NCI-H748 treated with DMSO at 0.1 percent for 48 hours (cell line): Measurements from ENCODE around the gene MR1.

ENCODE experiments used
- DNase-seq: peaks from one replicate; lab custom pipeline; 2025; lab: John Stamatoyannopoulos, UW

Gene MR1

DNA sequence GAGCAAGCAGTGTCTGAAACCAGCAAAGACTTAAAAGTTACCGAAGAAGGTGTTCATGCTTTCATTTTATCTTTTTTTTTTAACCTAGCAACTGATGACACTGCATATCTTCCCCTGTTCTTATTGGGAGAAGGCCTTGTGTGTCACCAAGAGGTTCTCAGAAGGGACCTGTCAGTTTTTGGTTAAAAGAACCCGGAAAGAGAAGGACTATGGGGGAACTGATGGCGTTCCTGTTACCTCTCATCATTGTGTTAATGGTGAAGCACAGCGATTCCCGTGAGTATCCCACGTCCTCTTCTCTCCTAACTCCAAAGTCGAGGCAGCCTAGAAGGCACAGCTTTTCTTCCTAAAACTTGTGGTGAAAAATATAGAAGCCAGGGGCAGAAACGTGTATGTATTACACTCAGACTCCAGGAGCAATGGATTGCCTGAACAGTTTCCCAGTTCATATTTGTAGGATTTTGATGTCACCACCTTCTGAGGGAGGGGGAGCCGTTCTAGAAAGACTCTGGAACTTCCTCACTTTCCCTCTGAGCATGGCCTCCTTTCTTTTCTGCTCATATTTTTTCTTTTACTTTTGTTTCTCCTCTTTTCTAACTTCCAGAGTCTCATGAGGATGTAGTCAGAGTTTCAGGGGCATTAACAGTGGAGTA is at the start of gene MR1:
MR1 (plus strand) TSS at position 185 of the 653 bp plus-strand sequence; CDS start at position 210, 25 bp downstream.
- DNase-seq: no peak

DNA sequence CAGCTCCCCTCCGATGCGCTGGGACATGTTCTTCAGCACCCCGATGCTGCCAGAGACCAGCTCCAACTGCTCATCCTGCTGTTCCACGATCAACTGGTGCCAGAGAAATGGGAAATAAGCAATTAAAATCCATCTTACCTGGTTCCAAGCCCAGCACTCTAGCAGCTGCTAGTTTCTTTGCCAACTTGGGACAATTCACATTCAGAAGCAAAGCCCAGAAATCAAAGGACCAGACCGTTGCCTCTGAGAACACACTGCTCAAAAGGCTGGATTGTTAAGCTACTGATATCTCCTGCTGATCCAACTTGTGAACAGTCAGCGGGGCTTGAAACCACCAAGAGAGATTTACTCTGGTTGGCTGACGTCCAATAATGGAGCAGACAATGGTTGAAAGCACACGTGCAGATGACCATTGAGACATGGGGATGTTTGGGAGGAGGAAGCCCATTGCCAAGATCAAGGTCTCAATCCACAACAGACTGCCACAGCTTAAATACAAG is 45.5 kb upstream of the MR1 start:
- DNase-seq: no peak

DNA sequence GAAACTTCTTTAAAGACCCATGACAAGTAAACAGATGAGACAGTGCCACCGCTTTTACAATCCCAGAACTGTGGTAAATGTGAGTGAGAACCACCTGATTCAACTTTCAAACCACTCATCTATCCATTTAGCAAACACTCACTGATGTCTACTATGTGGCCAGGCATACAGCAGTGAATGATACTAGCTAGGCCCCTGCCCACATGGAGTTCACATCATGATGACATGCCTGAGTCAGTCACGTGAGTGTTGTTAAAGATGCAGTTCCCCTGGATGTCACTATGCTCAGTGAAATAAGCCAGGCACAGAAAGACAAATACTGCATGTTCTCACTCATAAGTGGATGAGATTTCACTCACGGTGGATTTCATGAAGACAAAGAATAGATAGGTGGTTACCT is 39.5 kb upstream of the MR1 start:
- no peak for DNase-seq

DNA sequence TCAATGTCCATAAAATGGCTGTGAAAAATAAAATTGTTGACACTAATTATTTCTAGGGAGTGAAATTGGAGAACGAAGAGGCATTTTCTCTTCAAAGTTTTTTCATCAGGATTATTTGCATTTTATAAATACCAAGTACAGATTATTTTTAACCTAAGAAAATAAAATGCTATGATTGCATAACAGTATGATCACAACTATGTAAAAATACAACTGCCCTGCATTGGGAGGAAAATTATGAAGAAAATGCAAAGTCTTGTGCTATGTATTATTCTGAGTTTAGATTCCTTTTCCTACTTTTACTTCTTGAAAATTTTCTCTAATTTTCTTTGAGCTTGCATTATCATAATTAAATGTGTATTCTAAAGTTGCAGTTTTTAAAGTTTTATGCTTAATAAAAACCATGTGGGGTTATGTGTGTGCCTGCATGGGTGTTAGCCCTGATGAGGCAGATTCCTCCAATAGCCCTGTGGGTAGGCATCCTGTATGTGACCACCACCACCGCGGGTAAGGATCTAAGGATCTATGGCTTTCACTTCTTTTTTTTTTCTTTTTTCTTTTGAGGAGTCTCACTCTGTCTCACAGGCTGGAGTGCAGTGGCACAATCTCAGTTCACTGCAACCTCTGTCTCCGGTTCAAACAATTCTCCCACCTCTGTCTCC is 35.8 kb upstream of the MR1 start:
- no peak for DNase-seq

DNA sequence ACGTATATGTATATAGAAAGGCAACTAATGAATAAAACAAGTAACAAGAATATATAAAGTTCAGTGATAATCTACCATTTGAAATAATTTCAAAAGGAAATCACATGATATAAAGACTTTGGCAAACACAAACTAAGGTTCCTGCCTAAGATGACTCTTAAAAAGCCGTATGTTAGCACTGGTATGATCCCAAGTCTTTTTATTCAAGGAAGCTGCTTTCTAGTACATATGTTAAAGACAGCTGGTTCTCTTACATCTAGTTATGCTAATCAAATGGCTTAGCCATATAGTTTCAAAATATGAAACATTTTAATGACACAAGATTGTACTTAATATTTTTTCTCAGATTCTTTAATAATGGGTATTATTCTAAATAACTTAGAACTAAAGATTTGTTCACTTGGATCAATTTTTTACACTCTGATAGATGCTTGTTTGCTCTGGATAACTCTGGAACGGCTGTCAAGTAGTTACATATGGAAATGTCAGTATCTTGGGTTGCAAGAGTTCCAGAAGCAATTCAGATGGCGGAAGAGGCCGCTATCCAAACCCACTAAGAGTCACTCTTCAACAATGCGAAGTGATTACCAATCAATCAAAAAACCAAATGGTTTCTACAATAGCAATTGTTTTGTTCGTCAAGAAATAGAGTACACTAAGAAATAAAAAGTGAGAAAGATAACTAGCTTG is 32.5 kb upstream of the MR1 start:
- DNase-seq: no peak

DNA sequence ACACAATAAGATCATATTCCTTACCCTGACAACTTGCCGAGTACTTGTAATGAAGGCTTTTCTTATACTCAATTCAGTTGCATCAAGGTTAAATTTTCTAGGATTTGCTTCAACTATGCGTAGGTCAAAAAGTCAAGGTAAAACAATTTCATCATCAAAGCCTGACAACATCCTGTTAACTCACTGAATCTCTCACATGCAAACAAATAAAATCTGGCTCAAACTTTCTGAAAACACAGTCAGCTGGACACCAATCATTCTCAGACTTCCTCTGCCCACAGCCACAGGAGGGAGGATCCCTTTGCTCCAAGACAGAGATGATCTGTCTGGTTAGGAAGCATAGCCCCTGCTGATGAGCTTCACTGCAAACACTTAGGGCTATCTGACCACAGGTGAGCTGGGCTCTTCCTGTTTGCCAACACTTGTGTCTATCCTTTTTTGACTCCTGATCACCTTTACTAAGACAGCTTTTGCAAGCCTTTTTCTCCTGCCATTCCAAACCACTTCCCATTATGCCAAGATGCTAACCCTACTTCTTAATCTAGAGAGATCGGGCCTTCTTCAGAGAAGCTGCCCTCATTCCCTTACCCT is 31.1 kb upstream of the MR1 start:
- DNase-seq: no peak

DNA sequence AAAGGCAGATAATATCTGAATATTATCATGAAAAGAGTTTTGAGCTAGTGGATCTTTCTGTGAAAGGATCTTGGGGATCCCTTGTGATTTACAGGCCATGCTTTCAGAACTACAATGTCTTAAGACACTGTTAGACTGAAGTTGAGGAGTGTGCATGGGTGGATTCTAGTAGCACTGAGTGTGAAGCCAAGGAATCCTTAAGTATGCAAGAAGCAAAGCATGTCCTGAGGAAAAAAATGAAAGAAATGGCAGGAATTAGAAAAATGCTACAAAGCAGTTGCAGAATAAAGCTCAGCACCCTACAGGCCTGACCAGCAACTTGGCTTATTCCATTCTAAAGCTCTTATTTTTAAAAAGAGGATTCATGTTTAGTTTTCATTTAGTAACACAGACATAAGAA is 23.0 kb upstream of the MR1 start:
- no peak for DNase-seq

DNA sequence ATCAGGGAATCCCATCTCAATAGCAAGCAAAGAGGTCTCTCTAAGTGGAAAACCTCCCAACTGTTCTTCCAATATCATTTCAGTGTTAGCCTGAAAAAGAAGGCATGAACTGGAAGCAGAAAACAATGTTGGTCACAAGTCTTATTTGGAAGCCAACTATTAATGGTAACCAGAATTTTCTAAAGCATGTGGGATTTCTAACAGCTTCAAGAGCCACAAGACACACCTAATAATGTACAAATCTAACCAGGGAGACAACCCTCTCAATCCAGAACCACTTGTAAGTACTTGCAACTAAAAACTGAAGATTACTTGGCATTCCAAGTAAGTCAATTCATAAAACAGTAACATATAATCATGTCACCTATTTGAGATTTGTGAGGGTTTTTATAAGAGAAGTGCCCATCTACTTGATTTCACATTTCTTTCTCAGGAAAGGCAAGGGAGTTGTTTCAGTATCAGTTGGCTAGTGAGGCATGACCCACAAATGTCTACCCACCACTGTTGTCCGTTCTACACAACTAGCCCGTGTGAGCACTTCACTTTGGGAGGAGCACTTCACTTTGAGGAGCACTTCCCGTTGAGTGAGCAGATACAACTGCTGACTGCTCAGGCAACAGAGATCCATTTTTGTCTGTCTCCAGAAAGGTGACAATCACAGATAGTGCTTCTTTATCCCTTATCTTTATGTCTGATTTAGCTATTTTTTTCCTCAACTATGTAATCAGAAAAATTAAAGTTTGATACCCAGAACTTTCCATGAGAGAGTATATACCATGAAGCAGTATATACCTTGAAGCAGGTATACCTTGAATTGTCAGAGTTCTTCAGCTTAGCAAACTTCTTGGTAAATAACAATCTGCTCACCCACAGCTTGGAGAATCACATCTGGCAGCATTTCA is 22.2 kb upstream of the MR1 start:
- no peak for DNase-seq

DNA sequence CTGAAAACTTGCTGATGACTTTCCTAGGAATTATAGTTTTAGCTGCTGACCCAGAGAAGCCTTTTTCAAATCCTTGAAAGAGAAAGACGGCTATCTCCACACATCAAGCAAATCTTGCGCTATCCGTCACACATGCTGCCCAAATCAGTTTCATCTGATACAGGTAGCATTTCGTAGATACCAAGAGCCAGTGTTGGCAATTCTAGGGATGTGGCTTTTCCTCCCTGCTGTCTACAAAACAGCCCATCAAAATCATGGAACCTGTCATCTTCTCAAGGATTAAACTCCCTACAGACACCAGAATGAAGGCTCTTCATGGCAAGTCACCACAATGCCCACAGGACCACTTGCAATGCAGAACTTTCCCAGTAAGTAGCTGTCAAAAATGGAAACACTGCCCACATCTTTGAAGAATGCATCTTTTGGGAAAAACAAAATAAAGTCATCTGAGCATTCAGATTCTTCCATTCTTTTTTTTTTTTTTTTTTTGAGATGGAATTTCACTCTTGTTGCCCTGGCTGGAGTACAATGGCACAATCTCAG is 21.5 kb upstream of the MR1 start:
- no peak for DNase-seq

DNA sequence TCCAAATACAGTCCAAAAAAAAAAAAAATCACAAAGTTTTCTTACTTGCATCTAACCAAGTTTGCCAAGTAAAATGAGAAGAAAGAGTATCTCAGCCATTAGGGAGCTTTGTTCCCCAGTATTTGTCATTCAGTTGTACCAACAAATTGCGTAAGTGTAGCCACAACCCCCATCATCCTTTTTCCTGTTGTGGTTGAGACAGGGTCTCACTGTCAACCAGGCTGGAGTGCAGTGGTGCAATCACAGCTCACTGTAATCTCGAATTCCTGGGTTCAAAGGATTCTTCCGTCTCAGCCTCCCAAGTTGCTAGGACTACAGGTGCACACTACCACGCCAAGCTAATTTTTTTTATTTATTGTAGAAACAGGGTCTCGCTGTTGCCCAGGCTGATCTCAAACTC is 20.6 kb upstream of the MR1 start:
- DNase-seq: no peak

DNA sequence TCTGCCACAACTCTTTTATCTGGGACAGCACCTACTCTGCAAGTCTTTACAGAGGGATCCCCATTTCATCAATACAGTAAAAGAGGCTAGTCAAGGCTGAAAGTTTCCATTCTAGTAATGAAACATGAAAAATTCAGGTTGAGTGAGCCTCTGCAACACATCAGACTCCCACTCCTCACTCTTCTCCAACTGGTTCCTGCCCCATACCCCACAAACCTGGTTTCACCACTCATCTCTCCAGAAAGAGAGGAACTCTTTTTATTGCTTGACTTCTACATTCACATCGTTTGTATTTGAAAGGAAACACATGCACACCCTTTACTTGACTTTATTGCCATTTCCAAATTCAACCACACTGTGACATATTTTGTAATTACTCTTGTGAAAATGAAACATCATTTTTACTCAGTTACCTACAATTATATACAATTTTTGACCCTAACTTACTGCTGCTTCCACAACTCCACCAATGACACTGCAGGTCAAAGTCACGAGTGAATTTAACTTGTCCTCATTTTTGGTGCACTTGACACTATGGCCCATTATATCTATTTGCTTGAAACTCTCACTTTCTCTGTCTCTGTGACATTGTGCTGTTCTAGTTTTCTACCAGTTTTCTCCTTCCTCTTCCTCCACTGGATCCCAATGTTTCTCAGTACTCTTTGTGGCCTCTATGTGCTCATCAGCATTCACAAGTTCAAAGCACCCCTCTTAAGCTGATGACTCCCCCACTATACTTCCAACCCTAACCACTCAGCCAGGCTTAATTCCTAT is 19.1 kb upstream of the MR1 start:
- no peak for DNase-seq

DNA sequence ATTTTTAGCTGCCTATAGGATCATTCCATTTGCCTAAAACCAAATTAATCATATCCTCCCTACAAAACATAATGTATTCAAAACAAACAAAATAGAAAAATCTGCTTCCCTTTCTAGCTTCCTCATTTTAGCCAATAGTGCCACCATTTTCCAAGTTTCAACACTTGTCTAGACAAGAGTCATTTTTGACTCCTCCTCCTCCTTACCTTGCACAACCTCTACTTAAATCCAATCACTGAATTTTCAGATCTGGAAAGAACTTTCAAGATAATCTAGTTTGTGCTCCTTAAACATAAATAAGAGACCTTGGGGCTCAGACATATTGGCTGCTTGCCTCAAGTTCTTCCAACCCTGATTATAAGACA is 18.6 kb upstream of the MR1 start:
- DNase-seq: no peak

DNA sequence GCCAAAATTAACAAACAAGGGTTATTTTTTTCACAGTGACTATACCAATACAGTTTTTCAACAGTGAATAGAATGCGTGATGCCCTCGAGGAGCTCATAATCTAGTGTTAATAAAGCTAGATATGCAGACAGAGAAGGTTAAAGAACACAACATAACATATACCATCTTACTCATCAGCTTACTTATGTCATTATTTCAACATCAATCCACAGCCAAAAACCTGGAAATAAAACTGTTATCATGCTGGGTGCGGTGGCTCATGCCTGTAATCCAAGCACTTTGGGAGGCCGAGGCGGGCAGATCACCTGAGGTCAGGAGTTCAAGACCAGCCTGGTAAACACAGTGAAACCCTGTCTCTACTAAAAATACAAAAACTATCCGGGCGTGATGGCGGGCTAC is 17.2 kb upstream of the MR1 start:
- no peak for DNase-seq

DNA sequence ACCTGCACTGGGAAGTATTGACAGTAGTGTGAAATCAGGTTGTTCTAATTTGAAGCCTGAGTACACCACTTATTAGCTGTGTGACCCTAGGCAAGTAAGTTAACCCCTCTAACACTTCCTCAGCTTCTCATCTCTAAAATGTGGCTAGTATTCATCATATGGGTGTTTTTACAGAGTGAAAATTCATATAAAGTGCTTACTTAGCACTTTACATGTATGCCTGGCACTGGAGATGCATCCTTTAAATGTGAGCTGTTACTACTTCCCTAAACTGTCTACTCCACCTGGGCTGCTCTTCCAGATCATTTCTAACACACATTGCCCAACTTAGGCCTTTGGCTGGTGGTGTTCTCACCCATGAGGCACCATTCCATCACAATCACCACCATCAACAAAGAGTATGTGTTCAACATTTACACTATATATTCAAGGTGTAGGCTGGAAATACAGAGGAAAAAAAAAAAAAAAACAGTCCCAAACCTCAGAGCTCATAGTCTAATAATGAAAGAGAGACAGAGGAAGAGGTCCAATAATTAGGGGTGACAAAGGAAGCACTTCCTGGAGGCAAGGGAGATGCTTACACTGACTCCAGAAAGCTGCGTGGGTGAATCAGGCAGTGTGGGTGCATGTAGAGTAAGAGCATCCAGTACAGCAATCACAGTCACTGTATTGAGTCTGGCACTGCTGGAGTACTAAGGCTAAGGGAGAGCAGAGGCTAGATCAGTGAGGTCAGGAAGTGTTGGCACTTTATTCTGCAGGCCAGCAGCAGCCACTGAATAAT is 14.7 kb upstream of the MR1 start:
- DNase-seq: no peak

DNA sequence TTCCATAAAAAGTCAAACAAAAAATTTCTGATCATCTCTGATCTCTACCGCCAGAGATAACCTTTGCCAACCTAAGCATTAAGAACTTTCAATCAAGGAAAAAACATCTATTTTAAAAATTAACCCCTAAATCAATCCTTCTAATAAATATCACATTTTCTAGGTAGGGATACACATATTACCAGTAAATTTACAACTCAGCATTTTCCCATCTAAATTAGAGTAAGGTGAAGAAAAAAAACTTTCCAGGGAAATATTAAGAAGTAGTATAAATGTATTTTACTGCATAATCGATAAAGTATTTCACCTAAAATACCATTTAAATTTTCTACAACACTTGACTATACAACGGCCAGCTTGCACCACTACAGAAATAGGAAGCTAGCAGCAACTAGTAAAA is 12.6 kb upstream of the MR1 start:
- no peak for DNase-seq

DNA sequence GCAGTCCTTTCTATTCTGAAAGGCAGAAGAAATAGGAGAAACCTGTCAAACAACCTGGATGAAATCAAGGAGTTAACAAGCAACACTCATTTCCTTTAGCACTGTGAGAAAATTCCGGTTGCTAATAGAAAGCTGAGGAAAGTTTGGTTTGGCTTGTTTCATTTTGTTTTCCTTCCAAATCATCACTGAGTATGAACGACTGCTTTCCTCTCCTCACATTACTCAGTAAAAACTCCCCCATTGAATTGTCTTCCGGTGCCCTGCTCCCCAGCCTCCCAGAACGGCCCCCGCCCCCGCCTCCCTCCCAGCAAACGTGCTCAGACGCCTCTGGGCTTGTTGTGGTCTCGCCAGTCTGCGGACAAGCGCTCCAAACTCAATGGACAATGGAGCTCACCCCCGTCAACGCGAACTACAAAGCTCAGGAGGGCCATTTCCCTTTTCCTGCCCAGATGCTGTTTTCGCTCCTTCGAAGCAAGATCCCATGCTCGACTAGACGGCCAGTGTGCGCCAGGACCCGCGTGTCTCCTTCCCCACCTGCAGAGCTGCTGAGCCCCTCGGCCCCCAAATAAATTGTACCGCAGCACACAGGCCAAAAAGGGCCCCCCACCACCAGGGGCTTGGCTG is 11.9 kb upstream of the MR1 start:
- peak; percentile 28 for DNase-seq

DNA sequence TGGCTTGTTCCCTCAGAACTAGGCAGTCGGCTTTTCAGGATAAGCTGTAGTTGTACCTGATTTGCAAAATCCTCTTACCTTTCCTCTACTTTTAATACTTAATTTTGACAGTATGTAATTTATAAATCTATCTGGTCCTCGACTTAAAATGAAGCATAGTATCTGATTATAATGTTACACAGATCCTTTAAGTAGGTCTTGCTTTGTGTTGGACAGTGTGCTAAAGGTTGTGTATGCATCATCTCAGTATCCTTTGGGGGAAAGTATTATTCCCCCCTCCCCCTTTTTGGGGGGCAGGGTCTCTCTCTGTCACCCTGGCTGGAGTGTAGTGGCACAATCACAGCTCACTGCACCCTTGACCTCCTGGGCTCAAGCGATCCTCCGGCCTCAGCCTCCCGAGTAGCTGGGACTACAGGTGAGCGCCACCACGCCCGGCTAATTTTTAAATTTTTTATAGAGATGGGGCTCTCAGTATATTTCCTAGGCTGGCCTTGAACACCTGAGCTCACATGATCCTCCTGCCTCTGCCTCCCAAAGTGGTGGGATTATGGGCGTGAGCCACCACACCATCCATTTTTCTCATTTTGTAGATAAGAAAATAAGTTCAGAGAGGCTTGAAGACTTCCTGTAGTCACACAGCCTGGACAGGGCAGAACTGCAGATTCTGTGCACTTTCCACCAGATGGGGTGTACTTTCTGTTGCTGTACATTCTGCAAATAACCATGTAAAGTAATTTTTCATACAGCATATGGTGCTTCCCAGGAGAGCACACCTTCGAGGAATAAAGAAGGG is 10.3 kb upstream of the MR1 start:
- peak; percentile 58 for DNase-seq

DNA sequence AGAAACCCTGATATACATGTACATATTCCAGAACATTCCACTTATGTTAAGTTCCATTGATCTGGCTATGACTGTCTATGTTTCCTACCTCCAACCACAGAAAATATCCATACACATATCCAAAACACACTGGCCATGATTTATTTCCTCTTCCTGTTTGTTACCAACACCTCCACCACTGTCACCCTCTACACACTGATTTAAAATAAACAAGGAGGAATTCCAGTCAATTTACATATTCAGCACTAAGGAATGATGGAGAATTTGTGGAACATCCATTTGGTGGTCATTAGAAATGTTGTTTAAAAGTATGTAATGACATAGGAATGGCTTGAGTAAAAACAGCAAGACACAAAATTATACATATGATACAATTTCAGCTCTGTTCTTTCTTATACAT is 5.6 kb upstream of the MR1 start:
- DNase-seq: no peak

DNA sequence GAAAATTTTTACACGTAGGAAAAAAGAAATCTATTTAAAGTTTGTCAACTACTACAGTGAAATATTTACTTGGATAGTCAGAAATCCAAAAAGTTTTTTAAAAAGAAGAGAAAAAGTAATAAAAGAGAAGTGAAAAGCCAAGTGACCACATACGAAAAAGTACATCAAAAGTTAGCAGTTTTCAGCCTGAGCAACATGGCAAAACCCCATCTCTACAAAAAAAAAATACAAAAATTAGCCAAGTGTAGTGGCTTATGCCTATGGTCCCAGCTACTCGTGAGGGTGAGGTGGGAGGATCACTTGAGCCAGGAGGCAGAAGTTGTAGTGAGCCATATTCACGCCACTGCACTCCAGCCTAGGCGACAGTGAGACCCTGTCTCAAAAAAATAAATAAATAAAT is 5.2 kb upstream of the MR1 start:
- DNase-seq: no peak
